ENCODE results near the gene SLC25A48.

Gene SLC25A48

GRCh38 chr5:135839566-135839965 lies 5.1 kb downstream of the SLC25A48 start:
- no peaks in the 10 kb centered on the region for H4K20me1 ChIP-seq (ENCODE audit: control insufficient read depth, insufficient read depth, low read depth, low read length)
- TF ChIP-seq EZH2phosphoT487 (IDR thresholded peaks at IDR 0.05; ENCODE audit: borderline replicate concordance, low read length), result no peak
- TF ChIP-seq CTCF (IDR thresholded peaks at IDR 0.05; ENCODE audit: low read depth, low read length, poor library complexity, severe bottlenecking), result no peak
- H3K36me3 ChIP-seq (ENCODE audit: control insufficient read depth, low read length), result no peaks in the 10 kb centered on the region
- H3K27me3 ChIP-seq (ENCODE audit: control insufficient read depth, low read length), result peaks cover 9% of the 10 kb centered on the region; the same call in 1 of the 2 replicates
- no peak overlapping the region for H3K27ac ChIP-seq (ENCODE audit: low read depth, low read length)
- no peak overlapping the region for H3K4me2 ChIP-seq (ENCODE audit: low read length)
- no peaks in the 10 kb centered on the region for H3K4me1 ChIP-seq (ENCODE audit: control insufficient read depth, low read length)
- H3K4me3 ChIP-seq (ENCODE audit: low read length), result no peak overlapping the region
- H3F3A ChIP-seq (ENCODE audit: control insufficient read depth, insufficient read depth), result no peaks in the 10 kb centered on the region
- no peaks in the 10 kb centered on the region for H3K79me2 ChIP-seq (ENCODE audit: control insufficient read depth, low read length)
- H3K9me3 ChIP-seq (ENCODE audit: control insufficient read depth, insufficient read depth, low read length), result no peaks in the 10 kb centered on the region
- H3K9me2 ChIP-seq (replicated peaks; ENCODE audit: control insufficient read depth, low read length), result no peaks in the 10 kb centered on the region

GRCh38 chr5:135840959-135841358 lies 6.5 kb downstream of the SLC25A48 start:
- TF ChIP-seq EZH2phosphoT487 (IDR thresholded peaks at IDR 0.05; ENCODE audit: borderline replicate concordance, low read length) (no peak), CTCF (IDR thresholded peaks at IDR 0.05; ENCODE audit: low read depth, low read length, poor library complexity, severe bottlenecking) (no peak)
- Histone ChIP-seq H3K27me3 (ENCODE audit: control insufficient read depth, low read length) (peaks cover 9% of the 10 kb centered on the region; the same call in 1 of the 2 replicates), H3K4me3 (ENCODE audit: low read length) (no peak overlapping the region), H3K4me1 (ENCODE audit: control insufficient read depth, low read length) (no peaks in the 10 kb centered on the region), H3K27ac (ENCODE audit: low read depth, low read length) (no peak overlapping the region), H4K20me1 (ENCODE audit: control insufficient read depth, insufficient read depth, low read depth, low read length) (no peaks in the 10 kb centered on the region), H3K9me3 (ENCODE audit: control insufficient read depth, insufficient read depth, low read length) (no peaks in the 10 kb centered on the region), H3K4me2 (ENCODE audit: low read length) (no peak overlapping the region), H3K79me2 (ENCODE audit: control insufficient read depth, low read length) (no peaks in the 10 kb centered on the region), H3K9me2 (replicated peaks; ENCODE audit: control insufficient read depth, low read length) (no peaks in the 10 kb centered on the region), H3K36me3 (ENCODE audit: control insufficient read depth, low read length) (no peaks in the 10 kb centered on the region), H3F3A (ENCODE audit: control insufficient read depth, insufficient read depth) (no peaks in the 10 kb centered on the region)

GRCh38 chr5:135842737-135843136 lies 8.3 kb downstream of the SLC25A48 start:
- Histone ChIP-seq H3K36me3 (ENCODE audit: control insufficient read depth, low read length) (no peaks in the 10 kb centered on the region), H4K20me1 (ENCODE audit: control insufficient read depth, insufficient read depth, low read depth, low read length) (no peaks in the 10 kb centered on the region), H3K9me3 (ENCODE audit: control insufficient read depth, insufficient read depth, low read length) (no peaks in the 10 kb centered on the region), H3K27ac (ENCODE audit: low read depth, low read length) (no peak overlapping the region), H3K79me2 (ENCODE audit: control insufficient read depth, low read length) (no peaks in the 10 kb centered on the region), H3K4me1 (ENCODE audit: control insufficient read depth, low read length) (no peaks in the 10 kb centered on the region), H3K4me3 (ENCODE audit: low read length) (no peak overlapping the region), H3K9me2 (replicated peaks; ENCODE audit: control insufficient read depth, low read length) (no peaks in the 10 kb centered on the region), H3K27me3 (ENCODE audit: control insufficient read depth, low read length) (peaks cover 9% of the 10 kb centered on the region; the same call in 1 of the 2 replicates), H3K4me2 (ENCODE audit: low read length) (no peak overlapping the region), H3F3A (ENCODE audit: control insufficient read depth, insufficient read depth) (no peaks in the 10 kb centered on the region)
- TF ChIP-seq EZH2phosphoT487 (IDR thresholded peaks at IDR 0.05; ENCODE audit: borderline replicate concordance, low read length) (no peak), CTCF (IDR thresholded peaks at IDR 0.05; ENCODE audit: low read depth, low read length, poor library complexity, severe bottlenecking) (no peak)

All from DOHH2 (cell line).